Right atrium auricular region (tissue), 2 donors: ENCODE data around the gene MUC13. TPM values are rescaled to one million over a fixed set of nuclear protein-coding genes. Genes with fewer than 3 reads are reported as not detected.

Experiments
- DNase-seq: peaks from one replicate; pipeline ENCODE4 v3.0.0-alpha.2; 2019; ENCODE audit warnings: low spot score
- H3K27ac ChIP-seq, 2 donors: fragments of 200-600 bp; sonication (generic); 1 replicate in 1 of 2; 2 replicates in 1 of 2; pipeline ENCODE4 v1.5.1; 2016 to 2019
- H3K27me3 ChIP-seq, 2 donors: fragments of 200-600 bp; sonication (generic); one replicate each; pipeline versions ENCODE4 v1.5.1 to v1.6.0; 2017 to 2019
- H3K36me3 ChIP-seq: fragments of 200-600 bp; sonication (generic); one replicate; pipeline ENCODE4 v1.5.1; 2016
- H3K4me1 ChIP-seq, 2 donors: fragments of 200-600 bp; sonication (generic); one replicate each; pipeline versions ENCODE4 v1.5.1 to v1.6.0; 2017 to 2019
- H3K4me3 ChIP-seq, 2 donors: fragments of 200-600 bp; sonication (generic); 1 replicate in 1 of 2; 2 replicates in 1 of 2; pipeline ENCODE4 v1.5.1; 2017 to 2019; ENCODE audit warnings: mild to moderate bottlenecking in 1 of 2, moderate library complexity in 1 of 2
- H3K9me3 ChIP-seq, 2 donors: fragments of 200-600 bp; sonication (generic); one replicate each; pipeline ENCODE4 v1.5.1; 2019
- total RNA-seq, 2 donors: library from RNA; depleted of rRNA; stranded (reverse); fragments of >200 nt; gene quantifications; one replicate each; pipeline ENCODE4 v1.1.0, GENCODE V29; 2016
- TF ChIP-seq, protein P1 (sequence below), 2 donors: fragments of 200-600 bp; sonication (generic); IDR thresholded peaks; one replicate each; pipeline ENCODE4 v1.5.1; 2019; ENCODE audit warnings: antibody characterized with exemption in 2 of 2

Gene MUC13
- total RNA-seq, 2 donors from 2014 or later: not detected

DNA sequence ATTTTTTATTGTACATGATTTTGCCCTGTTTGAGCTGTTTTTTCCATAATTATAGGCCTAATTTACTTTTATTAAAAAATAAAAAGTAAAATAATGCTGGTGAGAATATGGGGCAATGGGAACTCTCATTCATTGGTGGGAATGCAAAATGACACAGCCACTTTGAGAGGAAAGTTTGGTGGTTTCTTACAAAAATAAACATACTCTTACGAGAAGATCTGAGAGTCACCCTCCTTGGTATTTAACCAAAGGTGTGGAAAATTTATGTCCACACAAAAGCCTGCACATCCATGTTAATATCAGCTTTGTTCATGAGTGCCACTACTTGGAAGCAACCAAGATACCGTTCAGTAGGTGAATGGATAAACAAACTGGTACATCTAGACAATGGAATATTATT lies 9.8 kb downstream of the MUC13 start:
- DNase-seq: no peak
- H3K27me3 ChIP-seq: no peaks in the 10 kb centered on the region
- H3K4me1 ChIP-seq: peaks cover 0 to under 1% of the 10 kb centered on the region in 2 donors
- no peak overlapping the region for H3K27ac ChIP-seq
- H3K36me3 ChIP-seq: no peaks in the 10 kb centered on the region
- no peaks in the 10 kb centered on the region for H3K9me3 ChIP-seq
- H3K4me3 ChIP-seq: no peak overlapping the region
- TF ChIP-seq, protein P1, sequence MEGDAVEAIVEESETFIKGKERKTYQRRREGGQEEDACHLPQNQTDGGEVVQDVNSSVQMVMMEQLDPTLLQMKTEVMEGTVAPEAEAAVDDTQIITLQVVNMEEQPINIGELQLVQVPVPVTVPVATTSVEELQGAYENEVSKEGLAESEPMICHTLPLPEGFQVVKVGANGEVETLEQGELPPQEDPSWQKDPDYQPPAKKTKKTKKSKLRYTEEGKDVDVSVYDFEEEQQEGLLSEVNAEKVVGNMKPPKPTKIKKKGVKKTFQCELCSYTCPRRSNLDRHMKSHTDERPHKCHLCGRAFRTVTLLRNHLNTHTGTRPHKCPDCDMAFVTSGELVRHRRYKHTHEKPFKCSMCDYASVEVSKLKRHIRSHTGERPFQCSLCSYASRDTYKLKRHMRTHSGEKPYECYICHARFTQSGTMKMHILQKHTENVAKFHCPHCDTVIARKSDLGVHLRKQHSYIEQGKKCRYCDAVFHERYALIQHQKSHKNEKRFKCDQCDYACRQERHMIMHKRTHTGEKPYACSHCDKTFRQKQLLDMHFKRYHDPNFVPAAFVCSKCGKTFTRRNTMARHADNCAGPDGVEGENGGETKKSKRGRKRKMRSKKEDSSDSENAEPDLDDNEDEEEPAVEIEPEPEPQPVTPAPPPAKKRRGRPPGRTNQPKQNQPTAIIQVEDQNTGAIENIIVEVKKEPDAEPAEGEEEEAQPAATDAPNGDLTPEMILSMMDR (IDR thresholded peaks at IDR 0.05): no peak

DNA sequence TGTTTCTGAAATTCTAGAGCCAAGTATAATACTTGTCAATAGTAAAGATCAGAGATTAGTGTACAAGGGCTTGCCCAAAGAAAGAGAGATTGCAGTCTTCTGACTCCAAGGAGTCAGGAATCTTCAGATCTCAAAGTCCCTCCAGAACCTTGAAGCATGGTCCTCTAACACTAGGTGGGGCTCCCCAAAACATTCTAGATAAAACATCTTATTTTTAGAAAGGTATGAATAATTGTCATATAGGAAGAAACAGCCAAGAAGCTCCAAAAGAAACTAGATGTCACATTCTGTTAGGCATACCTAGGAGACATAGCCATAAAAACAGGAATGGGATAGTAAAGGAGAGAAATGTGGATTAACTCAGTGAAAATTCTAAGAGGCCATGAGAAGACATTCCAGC lies 10.7 kb downstream of the MUC13 start:
- H3K4me1 ChIP-seq: peaks cover 0 to 3% of the 10 kb centered on the region in 2 donors
- DNase-seq: no peak
- no peaks in the 10 kb centered on the region for H3K27me3 ChIP-seq
- no peaks in the 10 kb centered on the region for H3K36me3 ChIP-seq
- TF ChIP-seq, protein P1 (IDR thresholded peaks at IDR 0.05): no peak
- no peak overlapping the region for H3K4me3 ChIP-seq
- no peaks in the 10 kb centered on the region for H3K9me3 ChIP-seq
- no peak overlapping the region for H3K27ac ChIP-seq

DNA sequence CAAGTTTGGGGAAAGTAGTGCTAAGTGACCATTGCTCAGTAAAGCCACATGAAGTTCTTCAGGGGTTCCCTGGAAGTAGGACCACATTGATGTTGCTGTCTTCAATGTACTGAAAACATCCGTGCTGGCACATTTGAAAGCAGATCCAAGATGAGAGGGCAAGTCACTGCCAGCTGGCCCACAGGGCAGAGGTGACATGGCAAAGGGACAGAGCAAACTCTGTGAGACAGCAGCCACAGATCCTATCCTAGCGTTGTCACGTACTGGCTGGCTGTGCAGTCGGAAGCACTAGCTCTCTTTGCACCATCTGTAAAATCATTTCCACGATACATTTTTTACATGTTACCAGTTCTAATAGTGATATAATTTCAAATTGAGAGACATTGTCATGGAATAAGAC lies 13.8 kb downstream of the MUC13 start:
- Histone ChIP-seq H3K9me3 (no peaks in the 10 kb centered on the region), H3K36me3 (no peaks in the 10 kb centered on the region), H3K4me3 (no peak overlapping the region), H3K27ac (no peak overlapping the region), H3K4me1 (peaks cover 0 to 3% of the 10 kb centered on the region in 2 donors), H3K27me3 (no peaks in the 10 kb centered on the region)
- TF ChIP-seq, protein P1 (IDR thresholded peaks at IDR 0.05): no peak
- no peak for DNase-seq

DNA sequence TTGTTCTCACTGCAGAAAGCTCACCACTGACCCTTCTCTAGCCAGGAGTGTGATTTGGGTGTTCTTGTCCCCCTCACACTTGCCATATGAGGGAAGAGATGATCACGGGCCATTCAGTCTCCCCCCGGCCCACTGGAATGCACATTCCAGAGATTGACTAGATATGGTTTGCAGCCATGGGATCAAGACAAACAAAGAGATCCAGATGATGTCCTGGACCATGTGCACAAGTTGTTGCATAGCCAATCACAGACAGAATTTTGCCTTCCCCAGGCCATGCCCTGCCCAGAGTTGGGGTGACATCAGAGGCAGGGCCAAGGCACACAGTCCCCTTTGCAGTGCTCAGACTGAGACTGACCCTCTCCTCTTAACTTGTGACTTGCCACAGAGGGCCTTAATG lies 14.8 kb downstream of the MUC13 start:
- H3K9me3 ChIP-seq: no peaks in the 10 kb centered on the region
- H3K4me1 ChIP-seq: peaks cover 0 to 3% of the 10 kb centered on the region in 2 donors
- H3K27ac ChIP-seq: no peak overlapping the region
- no peaks in the 10 kb centered on the region for H3K36me3 ChIP-seq
- no peak overlapping the region for H3K4me3 ChIP-seq
- no peaks in the 10 kb centered on the region for H3K27me3 ChIP-seq
- TF ChIP-seq, protein P1 (IDR thresholded peaks at IDR 0.05): no peak
- no peak for DNase-seq

DNA sequence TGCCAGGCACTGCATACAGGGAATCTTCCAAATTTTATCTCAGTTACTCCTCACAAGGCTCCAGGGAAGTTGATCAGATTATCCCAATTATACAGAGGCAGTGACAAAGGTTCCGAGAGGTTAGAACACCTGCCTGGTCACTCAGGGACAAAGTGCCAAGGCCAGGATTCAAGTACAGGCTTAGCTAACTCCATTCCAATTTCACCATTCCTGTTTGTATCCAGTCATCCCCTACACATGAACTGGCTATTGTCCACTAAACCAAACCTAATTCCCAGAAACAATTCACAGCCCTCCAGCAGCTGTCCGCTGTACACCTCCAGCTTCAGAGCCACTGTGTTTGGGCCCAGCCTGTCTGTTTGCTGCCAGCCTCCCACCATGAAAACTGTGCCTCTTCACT lies 16.0 kb downstream of the MUC13 start:
- DNase-seq: no peak
- TF ChIP-seq, protein P1 (IDR thresholded peaks at IDR 0.05): no peak
- Histone ChIP-seq H3K27me3 (no peaks in the 10 kb centered on the region), H3K36me3 (no peaks in the 10 kb centered on the region), H3K9me3 (no peaks in the 10 kb centered on the region), H3K4me3 (no peak overlapping the region), H3K27ac (no peak overlapping the region), H3K4me1 (peaks cover 0 to 3% of the 10 kb centered on the region in 2 donors)

DNA sequence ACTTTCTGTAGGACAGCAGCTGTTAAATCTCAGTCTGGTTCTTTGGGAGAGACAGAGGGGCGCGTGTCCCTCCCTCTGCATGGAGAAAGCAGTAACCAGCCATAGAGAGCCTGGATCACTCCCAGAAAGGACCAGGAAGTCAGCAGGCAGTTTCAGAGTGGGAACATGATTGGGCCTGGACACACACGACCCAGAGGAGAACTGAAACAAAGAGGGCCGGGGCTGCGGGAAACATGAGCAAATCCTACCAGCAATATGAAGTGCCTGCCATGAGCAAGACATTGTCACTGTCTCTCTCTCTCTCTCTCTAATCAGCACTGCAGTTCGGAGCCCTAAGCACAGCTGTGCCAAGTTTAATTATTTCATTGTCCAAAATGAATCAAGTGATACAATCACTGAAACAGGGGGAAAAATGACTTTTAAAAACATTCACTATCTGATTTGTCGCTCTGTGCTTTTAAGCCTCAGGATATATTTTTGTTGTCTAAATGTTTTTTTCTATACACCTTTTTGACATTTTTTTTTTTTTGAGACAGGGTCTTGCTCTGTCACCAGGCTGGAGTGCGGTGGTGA lies 17.6 kb downstream of the MUC13 start:
- H3K36me3 ChIP-seq: no peaks in the 10 kb centered on the region
- no peak for DNase-seq
- no peak overlapping the region for H3K27ac ChIP-seq
- peaks cover 0 to 3% of the 10 kb centered on the region in 2 donors for H3K4me1 ChIP-seq
- H3K4me3 ChIP-seq: no peak overlapping the region
- TF ChIP-seq, protein P1 (IDR thresholded peaks at IDR 0.05): no peak
- H3K9me3 ChIP-seq: no peaks in the 10 kb centered on the region
- no peaks in the 10 kb centered on the region for H3K27me3 ChIP-seq
